IMR-90 (cell line): Measurements from ENCODE around the gene NR5A1. TPM values are rescaled to one million over a fixed set of nuclear protein-coding genes. Genes with fewer than 3 reads are reported as not detected.

Experiments used
- ATAC-seq: fragments of 200-7000 bp; cut with Tn5 transposase; 2 replicates; pipeline ENCODE4 v1.9.1; 2020; ENCODE audit warnings: low read depth, mild to moderate bottlenecking, moderate library complexity
- BruUV-seq: library from RNA; stranded (reverse); fragments of 400-500 nt; replicated peaks from 2 replicates; lab custom pipeline; 2021; lab: Mats Ljungman, UMichigan
- CTCF ChIA-PET: fragments of 300-600 bp; formaldehyde crosslinking; extraction: SDS; loops from one replicate; lab custom pipeline; 2021; ENCODE audit warnings: antibody characterized with exemption; lab: Yijun Ruan, JAX
- POLR2A ChIA-PET: fragments of 300-600 bp; sonication (Branson Sonifier 250); formaldehyde crosslinking; loops from one replicate; lab custom pipeline; 2022; ENCODE audit warnings: antibody characterized with exemption; ENCODE audit not compliant: unreplicated experiment; lab: Charles Lee
- DNase-seq: peaks from one replicate; pipeline ENCODE4 v3.0.0; 2013
- H2AFZ ChIP-seq: replicated peaks from 2 replicates; pipeline ENCODE3; 2013; ENCODE audit warnings: low read length, mild to moderate bottlenecking; ENCODE audit not compliant: poor library complexity
- H2AK5ac ChIP-seq: 2 replicates; pipeline ENCODE4 v1.6.1; 2013; ENCODE audit warnings: low read depth, low read length, inconsistent platforms
- H2AK9ac ChIP-seq: replicated peaks from 2 replicates; pipeline ENCODE3; 2013; ENCODE audit warnings: mild to moderate bottlenecking, low read depth, low read length, moderate library complexity; ENCODE audit not compliant: poor library complexity
- H2BK120ac ChIP-seq: 2 replicates; pipeline ENCODE4 v1.6.1; 2013; ENCODE audit warnings: low read depth, low read length, inconsistent platforms
- H2BK15ac ChIP-seq: 3 replicates; pipeline ENCODE4 v1.6.1; 2013; ENCODE audit warnings: low read depth, low read length, inconsistent platforms
- H2BK20ac ChIP-seq: 2 replicates; pipeline ENCODE4 v1.6.1; 2013; ENCODE audit warnings: low read depth, mild to moderate bottlenecking, inconsistent platforms, low read length, moderate library complexity
- H2BK5ac ChIP-seq: 2 replicates; pipeline ENCODE4 v1.6.1; 2013; ENCODE audit warnings: mild to moderate bottlenecking, low read depth, low read length, inconsistent platforms; ENCODE audit not compliant: poor library complexity, severe bottlenecking
- H3K14ac ChIP-seq: replicated peaks from 2 replicates; pipeline ENCODE4 v1.6.1; 2013; ENCODE audit warnings: low read depth, low read length, inconsistent platforms
- H3K18ac ChIP-seq: 2 replicates; pipeline ENCODE4 v1.6.1; 2013; ENCODE audit warnings: low read depth, low read length, control low read depth
- H3K23ac ChIP-seq: 2 replicates; pipeline ENCODE4 v1.6.1; 2013; ENCODE audit warnings: low read depth, low read length, inconsistent platforms
- H3K27ac ChIP-seq: 2 replicates; pipeline ENCODE4 v1.5.1; 2013; ENCODE audit warnings: mild to moderate bottlenecking, control low read depth, low read length; ENCODE audit not compliant: insufficient read depth
- H3K27me3 ChIP-seq: 2 replicates; pipeline ENCODE4 v1.6.1; 2013; ENCODE audit warnings: low read length; ENCODE audit not compliant: control insufficient read depth, insufficient read depth
- H3K36me3 ChIP-seq: 2 replicates; pipeline ENCODE4 v1.6.1; 2013; ENCODE audit warnings: low read length, mixed read lengths; ENCODE audit not compliant: control insufficient read depth, insufficient read depth
- H3K4ac ChIP-seq: 2 replicates; pipeline ENCODE4 v1.6.1; 2013; ENCODE audit warnings: low read depth, low read length, inconsistent platforms
- H3K4me1 ChIP-seq: 2 replicates; pipeline ENCODE4 v1.6.1; 2013; ENCODE audit warnings: low read length, mixed read lengths; ENCODE audit not compliant: control insufficient read depth, insufficient read depth
- H3K4me2 ChIP-seq: 2 replicates; pipeline ENCODE4 v1.6.1; 2013; ENCODE audit warnings: low read depth, mild to moderate bottlenecking, control low read depth, low read length, moderate library complexity
- H3K4me3 ChIP-seq: 2 replicates; pipeline ENCODE4 v1.5.1; 2013; ENCODE audit warnings: low read depth, mild to moderate bottlenecking, control low read depth, low read length, moderate library complexity; ENCODE audit not compliant: insufficient read depth
- H3K56ac ChIP-seq: 2 replicates; pipeline ENCODE4 v1.6.1; 2013; ENCODE audit warnings: low read length, inconsistent platforms; ENCODE audit not compliant: insufficient read depth; ENCODE audit errors: extremely low read depth
- H3K79me1 ChIP-seq, 2 experiments: 2 replicates each; pipeline ENCODE4 v1.6.1; 2013; ENCODE audit warnings: low read length in 2 of 2, inconsistent platforms in 1 of 2, low read depth in 1 of 2
- H3K9ac ChIP-seq: 2 replicates; pipeline ENCODE4 v1.6.1; 2013; ENCODE audit warnings: low read depth, low read length, control low read depth
- H3K9me1 ChIP-seq: 2 replicates; pipeline ENCODE4 v1.6.1; 2013; ENCODE audit warnings: low read length, inconsistent platforms; ENCODE audit not compliant: insufficient read depth
- H3K9me3 ChIP-seq: 2 replicates; pipeline ENCODE4 v1.6.1; 2013; ENCODE audit warnings: low read length; ENCODE audit not compliant: control insufficient read depth, insufficient read depth
- H4K20me1 ChIP-seq: 2 replicates; pipeline ENCODE4 v1.6.1; 2013; ENCODE audit warnings: low read length, inconsistent platforms; ENCODE audit not compliant: insufficient read depth
- H4K5ac ChIP-seq: 2 replicates; pipeline ENCODE4 v1.6.1; 2013; ENCODE audit warnings: mild to moderate bottlenecking, low read depth, low read length, control low read depth
- H4K8ac ChIP-seq, 2 experiments: 2 replicates each; pipeline ENCODE4 v1.6.1; 2013; ENCODE audit warnings: low read depth in 2 of 2, low read length in 2 of 2, control low read depth in 1 of 2, inconsistent platforms in 1 of 2
- H4K91ac ChIP-seq: 2 replicates; pipeline ENCODE4 v1.6.1; 2013; ENCODE audit warnings: low read depth, low read length, inconsistent platforms; ENCODE audit not compliant: insufficient read depth
- BHLHE40 ChIP-seq: fragments of 150-350 bp; IDR thresholded peaks from 2 replicates; pipeline ENCODE4 v1.6.1; 2016; ENCODE audit warnings: mild to moderate bottlenecking, low read depth, low read length
- CEBPB ChIP-seq: IDR thresholded peaks from 2 replicates; pipeline ENCODE4 v1.6.1; 2012; ENCODE audit warnings: low read depth, low read length, improper control_type of control experiment
- CHD1 ChIP-seq: IDR thresholded peaks from 2 replicates; pipeline ENCODE4 v1.6.1; 2012; ENCODE audit warnings: low read depth, low read length, improper control_type of control experiment
- FOS ChIP-seq: fragments of 150-350 bp; IDR thresholded peaks from 2 replicates; pipeline ENCODE4 v1.6.1; 2016; ENCODE audit warnings: low read depth, low read length
- MAFK ChIP-seq: IDR thresholded peaks from 2 replicates; pipeline ENCODE4 v1.6.1; 2012; ENCODE audit warnings: low read depth, low read length, improper control_type of control experiment
- WGBS, 2 experiments: methylation state at CpG; one replicate each; pipeline versions ENCODE4 v1.1.5 to v1.1.7; 2013; ENCODE audit warnings: missing lambda C conversion rate in 2 of 2; ENCODE audit not compliant: insufficient read length in 1 of 2; ENCODE audit errors: extremely low coverage in 2 of 2; 5-methylcytosine and 5-hydroxymethylcytosine counted together
- dilution Hi-C: fragments of 300-500 bp; cut with HindIII; formaldehyde crosslinking; loops from one replicate; pipeline ENCODE4 v1.14.3; 2018; ENCODE audit warnings: low sequenced_read_pairs; ENCODE audit not compliant: unreplicated experiment
- in situ Hi-C: fragments of 300-500 bp; cut with MboI; formaldehyde crosslinking; loops from 3 replicates; pipeline ENCODE4 v1.14.3; 2019; ENCODE audit warnings: low sequenced_read_pairs, inconsistent platforms, mixed read lengths
- intact Hi-C: fragments of 100-400 bp; cut with micrococcal nuclease; formaldehyde crosslinking; loops from 2 replicates; pipeline ENCODE4 v1.10.0; 2022
- polyA plus RNA-seq, 3 experiments: library from polyadenylated mRNA; depleted of rRNA; stranded (reverse); fragments of >200 nt; gene quantifications; 2 replicates each; pipeline ENCODE4 v1.2.3, GENCODE V29; 2012; ENCODE audit warnings: low replicate concordance in 1 of 3
- total RNA-seq: library from RNA; depleted of rRNA; stranded (reverse); fragments of >200 nt; gene quantifications from 2 replicates; pipeline ENCODE4 v1.2.3, GENCODE V29; 2012

Gene NR5A1
- total and polyA plus RNA-seq, 2 of the 4 experiments (the other 2 are of a cell fraction), result not detected

DNA sequence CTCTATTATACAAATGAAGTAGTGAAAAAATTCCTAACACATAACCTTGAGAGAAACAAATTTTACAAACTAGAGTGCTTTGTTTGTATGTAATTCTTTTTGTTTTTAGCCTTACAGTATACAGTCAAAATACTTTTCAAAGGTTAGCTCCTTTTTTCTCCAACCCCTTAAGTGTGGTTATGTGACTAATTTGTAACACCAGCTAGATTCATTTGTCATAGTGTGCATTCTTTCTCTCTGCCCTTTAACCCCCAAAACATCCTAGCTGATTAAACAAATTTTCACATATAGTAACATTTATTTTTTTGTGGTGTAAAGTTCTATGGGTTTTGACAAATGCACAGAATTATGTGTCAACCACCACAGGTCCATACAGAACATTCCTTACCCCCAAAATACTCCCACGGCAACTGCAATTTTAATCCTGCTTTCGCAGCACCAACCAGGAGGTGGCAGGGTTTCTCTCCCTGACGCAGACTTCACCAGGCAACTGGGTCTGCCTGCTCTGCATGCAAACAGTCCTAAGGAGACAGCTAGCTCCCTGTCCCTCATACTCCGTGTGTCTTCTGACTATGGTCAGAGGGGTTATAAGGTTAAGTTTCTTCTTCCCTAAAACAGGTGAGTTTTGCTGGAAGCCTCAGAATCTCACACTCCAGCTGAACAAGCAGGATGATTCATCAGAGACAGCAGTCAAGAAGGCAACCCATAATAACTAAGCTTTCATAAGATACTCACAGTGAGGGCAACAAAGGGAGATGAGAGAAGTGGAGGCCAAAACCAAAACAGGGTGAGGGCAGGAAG is 44.5 kb upstream of the NR5A1 start (continued):
- no peak for TF ChIP-seq BHLHE40
- TF ChIP-seq CEBPB, result no peak
- TF ChIP-seq CHD1, result no peak
- TF ChIP-seq MAFK, result no peak

DNA sequence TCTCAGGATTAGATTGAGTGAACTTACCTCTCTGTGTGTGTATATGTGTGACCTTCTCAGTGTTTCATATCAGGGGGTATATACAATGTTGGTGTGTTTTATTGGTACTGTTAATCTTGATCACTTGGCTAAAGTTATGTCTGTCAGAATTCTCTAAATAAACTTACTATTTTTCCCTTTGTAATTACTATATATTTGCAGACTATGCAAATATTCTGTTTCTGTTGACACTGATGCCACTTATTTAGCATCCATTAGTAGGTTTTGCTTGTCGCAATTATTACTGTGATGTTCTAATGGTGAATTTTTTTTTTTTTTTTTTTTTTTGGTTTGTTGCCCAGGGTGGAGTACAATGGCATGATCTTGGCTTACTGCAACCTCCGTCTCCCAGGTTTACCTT is 42.9 kb upstream of the NR5A1 start:
- H3K4me1 ChIP-seq, result peaks cover 19% of the 10 kb centered on the region
- H2BK15ac ChIP-seq, result no peak overlapping the region
- no peak overlapping the region for H2AK5ac ChIP-seq
- ChIA-PET POLR2A (no interaction called here), CTCF (interaction anchor here (1.1 to 4.8 kb wide), 2 partner anchors 67 to 162 kb away, joined by 4 to 20 read pairs; no protein-coding TSS in a partner anchor)
- in situ Hi-C loops (loop anchor here (5.0 kb wide), 1 partner anchor 162 kb away; no protein-coding TSS in a partner anchor), dilution Hi-C loops (no loop called here), intact Hi-C loops (loop anchor here (5.0 kb wide), 2 partner anchors 107 to 202 kb away; no protein-coding TSS in a partner anchor)
- H3K27me3 ChIP-seq, result peaks cover 6% of the 10 kb centered on the region; the same call in 1 of the 2 replicates
- no CpG with 5 or more reads among the region's 2 CpGs for WGBS, 2 experiments
- no peak overlapping the region for H3K56ac ChIP-seq
- peaks cover 20% of the 10 kb centered on the region for H3K9me1 ChIP-seq
- H4K20me1 ChIP-seq, result no peaks in the 10 kb centered on the region
- H3K36me3 ChIP-seq, result no peaks in the 10 kb centered on the region
- H3K79me1 ChIP-seq, result no peaks in the 10 kb centered on the region
- no peak overlapping the region for H3K4me3 ChIP-seq
- H3K9ac ChIP-seq, result no peak overlapping the region
- no peak overlapping the region for H2AFZ ChIP-seq
- no peaks in the 10 kb centered on the region for H3K9me3 ChIP-seq
- no peak overlapping the region for H3K27ac ChIP-seq
- H2BK20ac ChIP-seq, result no peak overlapping the region
- H2BK5ac ChIP-seq, result no peak overlapping the region
- H3K23ac ChIP-seq, result no peak overlapping the region
- no peak overlapping the region for H2AK9ac ChIP-seq
- no peak overlapping the region for H3K4me2 ChIP-seq
- no peak overlapping the region for H3K14ac ChIP-seq
- H4K8ac ChIP-seq, result no peak overlapping the region
- H2BK120ac ChIP-seq, result no peak overlapping the region
- no peak overlapping the region for H3K4ac ChIP-seq
- no peak overlapping the region for H4K5ac ChIP-seq
- no peak for DNase-seq
- no peak overlapping the region for H3K18ac ChIP-seq
- BruUV-seq, result no TSS peak
- no peak overlapping the region for H4K91ac ChIP-seq
- no peak for ATAC-seq
- 0 out of 2 replicates have a peak, but pooled peaks have one; percentile 6 for TF ChIP-seq MAFK
- no peak for TF ChIP-seq FOS
